ENCODE measurements around the gene CLK2. TPM values are rescaled to one million over a fixed set of nuclear protein-coding genes. Genes with fewer than 3 reads are reported as not detected.
A peak's percentile ranks its signal among the peaks of the same experiment; 100 is the strongest.

The CLK2 gene
- polyA plus RNA-seq, 1 donor = 68.7 TPM

- no peak overlapping the region for H3K4me3 ChIP-seq (ENCODE audit: low read length)
- no peak for DNase-seq
- peaks cover 6% of the 10 kb centered on the region for H3K4me1 ChIP-seq (ENCODE audit: control insufficient read depth, insufficient read depth, low read length)
- peaks cover 37% of the 10 kb centered on the region for H3K36me3 ChIP-seq (ENCODE audit: control insufficient read depth, insufficient read depth, low read length)
- H3K27me3 ChIP-seq (ENCODE audit: control insufficient read depth, insufficient read depth, low read length) = no peaks in the 10 kb centered on the region
- WGBS (ENCODE audit: insufficient coverage, low lambda C conversion rate) = no CpG with 5 or more reads among the region's 14 CpGs
- H3K27ac ChIP-seq (ENCODE audit: low read length) = no peak overlapping the region
- H3K9me3 ChIP-seq (ENCODE audit: control insufficient read depth, low read depth, low read length) = no peaks in the 10 kb centered on the region
Measured at GRCh38 chr1:155285063-155285462, 11.8 kb upstream of the CLK2 start.

- H3K36me3 ChIP-seq (ENCODE audit: control insufficient read depth, insufficient read depth, low read length) = peaks cover 35% of the 10 kb centered on the region
- WGBS (ENCODE audit: insufficient coverage, low lambda C conversion rate) = no CpG with 5 or more reads among the region's 12 CpGs
- peaks cover 6% of the 10 kb centered on the region for H3K4me1 ChIP-seq (ENCODE audit: control insufficient read depth, insufficient read depth, low read length)
Measured at GRCh38 chr1:155284476-155284875, 11.2 kb upstream of the CLK2 start.

GRCh38 chr1:155282488-155283091, 9.3 kb upstream of the CLK2 start:
- DNase-seq = no peak
- H3K4me1 ChIP-seq (ENCODE audit: control insufficient read depth, insufficient read depth, low read length) = peaks cover 12% of the 10 kb centered on the region
- H3K9me3 ChIP-seq (ENCODE audit: control insufficient read depth, low read depth, low read length) = no peaks in the 10 kb centered on the region
- H3K27me3 ChIP-seq (ENCODE audit: control insufficient read depth, insufficient read depth, low read length) = no peaks in the 10 kb centered on the region
- H3K4me3 ChIP-seq (ENCODE audit: low read length) = no peak overlapping the region
- H3K36me3 ChIP-seq (ENCODE audit: control insufficient read depth, insufficient read depth, low read length) = peaks cover 20% of the 10 kb centered on the region
- 86% methylated on average over 2 of the region's 29 CpGs for WGBS (ENCODE audit: insufficient coverage, low lambda C conversion rate)
- no peak overlapping the region for H3K27ac ChIP-seq (ENCODE audit: low read length)

More at GRCh38 chr1:155284476-155284875, 11.2 kb upstream of the CLK2 start:
- Histone ChIP-seq H3K4me3 (ENCODE audit: low read length) (no peak overlapping the region), H3K9me3 (ENCODE audit: control insufficient read depth, low read depth, low read length) (no peaks in the 10 kb centered on the region), H3K27me3 (ENCODE audit: control insufficient read depth, insufficient read depth, low read length) (no peaks in the 10 kb centered on the region), H3K27ac (ENCODE audit: low read length) (no peak overlapping the region)
- no peak for DNase-seq

GRCh38 chr1:155279268-155279667, 6.0 kb upstream of the CLK2 start:
- no peaks in the 10 kb centered on the region for H3K27me3 ChIP-seq (ENCODE audit: control insufficient read depth, insufficient read depth, low read length)
- H3K4me1 ChIP-seq (ENCODE audit: control insufficient read depth, insufficient read depth, low read length) = peaks cover 11% of the 10 kb centered on the region
- no peak overlapping the region for H3K4me3 ChIP-seq (ENCODE audit: low read length)
- no peaks in the 10 kb centered on the region for H3K9me3 ChIP-seq (ENCODE audit: control insufficient read depth, low read depth, low read length)
- no peak overlapping the region for H3K27ac ChIP-seq (ENCODE audit: low read length)
- H3K36me3 ChIP-seq (ENCODE audit: control insufficient read depth, insufficient read depth, low read length) = peaks cover 11% of the 10 kb centered on the region
- no peak for DNase-seq
- 100% methylated on average over 1 of the region's 2 CpGs for WGBS (ENCODE audit: insufficient coverage, low lambda C conversion rate)

GRCh38 chr1:155278689-155279160, 5.4 kb upstream of the CLK2 start:
- Histone ChIP-seq H3K36me3 (ENCODE audit: control insufficient read depth, insufficient read depth, low read length) (peaks cover 5% of the 10 kb centered on the region), H3K27me3 (ENCODE audit: control insufficient read depth, insufficient read depth, low read length) (no peaks in the 10 kb centered on the region), H3K9me3 (ENCODE audit: control insufficient read depth, low read depth, low read length) (no peaks in the 10 kb centered on the region), H3K27ac (ENCODE audit: low read length) (no peak overlapping the region), H3K4me1 (ENCODE audit: control insufficient read depth, insufficient read depth, low read length) (peaks cover 14% of the 10 kb centered on the region), H3K4me3 (ENCODE audit: low read length) (peak overlapping the region; percentile 92)
- DNase-seq = no peak
- 80% methylated on average over 2 of the region's 10 CpGs for WGBS (ENCODE audit: insufficient coverage, low lambda C conversion rate)

- WGBS (ENCODE audit: insufficient coverage, low lambda C conversion rate) = no CpG with 5 or more reads among the region's 29 CpGs
Measured at GRCh38 chr1:155277902-155278688, 4.8 kb upstream of the CLK2 start.

GRCh38 chr1:155277070-155277901, 4.0 kb upstream of the CLK2 start, which contains the start of gene HCN3:
Gene HCN3, plus strand, starts transcription at chr1:155277463. Its CDS starts 128 bp downstream, at chr1:155277591.
- peaks cover 17% of the 10 kb centered on the region for H3K4me1 ChIP-seq (ENCODE audit: control insufficient read depth, insufficient read depth, low read length)
- no CpG with 5 or more reads among the region's 68 CpGs for WGBS (ENCODE audit: insufficient coverage, low lambda C conversion rate)
- no peaks in the 10 kb centered on the region for H3K27me3 ChIP-seq (ENCODE audit: control insufficient read depth, insufficient read depth, low read length)
- peak within 1 kb of the TSS; percentile 92 for H3K4me3 ChIP-seq (ENCODE audit: low read length)
- peak within 1 kb of the TSS; percentile 50 for H3K27ac ChIP-seq (ENCODE audit: low read length)
- peak; percentile 97 to 98 for DNase-seq
- H3K36me3 ChIP-seq (ENCODE audit: control insufficient read depth, insufficient read depth, low read length) = peaks cover under 1% of the 10 kb centered on the region
- H3K9me3 ChIP-seq (ENCODE audit: control insufficient read depth, low read depth, low read length) = no peaks in the 10 kb centered on the region

More at GRCh38 chr1:155277902-155278688, 4.8 kb upstream of the CLK2 start:
- peaks cover 15% of the 10 kb centered on the region for H3K4me1 ChIP-seq (ENCODE audit: control insufficient read depth, insufficient read depth, low read length)
- H3K27ac ChIP-seq (ENCODE audit: low read length) = peak overlapping the region; percentile 50
- H3K36me3 ChIP-seq (ENCODE audit: control insufficient read depth, insufficient read depth, low read length) = peaks cover 4% of the 10 kb centered on the region
- DNase-seq = peak; percentile 54 to 72
- H3K9me3 ChIP-seq (ENCODE audit: control insufficient read depth, low read depth, low read length) = no peaks in the 10 kb centered on the region
- peak overlapping the region; percentile 92 for H3K4me3 ChIP-seq (ENCODE audit: low read length)
- H3K27me3 ChIP-seq (ENCODE audit: control insufficient read depth, insufficient read depth, low read length) = no peaks in the 10 kb centered on the region

- 0% methylated on average over 9 of the region's 44 CpGs for WGBS (ENCODE audit: insufficient coverage, low lambda C conversion rate)
Measured at GRCh38 chr1:155272466-155273342, 600 bp downstream of the CLK2 start.

GRCh38 chr1:155269381-155269780, 3.9 kb downstream of the CLK2 start:
- Histone ChIP-seq H3K27ac (ENCODE audit: low read length) (no peak overlapping the region), H3K9me3 (ENCODE audit: control insufficient read depth, low read depth, low read length) (no peaks in the 10 kb centered on the region), H3K4me3 (ENCODE audit: low read length) (no peak overlapping the region), H3K27me3 (ENCODE audit: control insufficient read depth, insufficient read depth, low read length) (no peaks in the 10 kb centered on the region), H3K36me3 (ENCODE audit: control insufficient read depth, insufficient read depth, low read length) (peaks cover 63% of the 10 kb centered on the region), H3K4me1 (ENCODE audit: control insufficient read depth, insufficient read depth, low read length) (peaks cover 10% of the 10 kb centered on the region)
- WGBS (ENCODE audit: insufficient coverage, low lambda C conversion rate) = no CpG with 5 or more reads among the region's 21 CpGs
- DNase-seq = no peak

More at GRCh38 chr1:155272466-155273342, 600 bp downstream of the CLK2 start:
- Histone ChIP-seq H3K36me3 (ENCODE audit: control insufficient read depth, insufficient read depth, low read length) (peaks cover 32% of the 10 kb centered on the region), H3K27ac (ENCODE audit: low read length) (peak overlapping the region; percentile 94), H3K27me3 (ENCODE audit: control insufficient read depth, insufficient read depth, low read length) (no peaks in the 10 kb centered on the region), H3K4me3 (ENCODE audit: low read length) (peak overlapping the region; percentile 69), H3K4me1 (ENCODE audit: control insufficient read depth, insufficient read depth, low read length) (peaks cover 15% of the 10 kb centered on the region), H3K9me3 (ENCODE audit: control insufficient read depth, low read depth, low read length) (no peaks in the 10 kb centered on the region)
- DNase-seq = peak in 1 of 2 donors; percentile 40

Data from large intestine (tissue), 3 donors.